ENCODE measurements around the gene FBXO24. TPM values are rescaled to one million over a fixed set of nuclear protein-coding genes. Genes with fewer than 3 reads are reported as not detected.

The FBXO24 gene
- total and polyA plus RNA-seq, 2 of the 8 experiments (the other 6 are each of a cell fraction or from before 2014, with no cell fraction given) = 0.35 to 0.57 TPM

DNA sequence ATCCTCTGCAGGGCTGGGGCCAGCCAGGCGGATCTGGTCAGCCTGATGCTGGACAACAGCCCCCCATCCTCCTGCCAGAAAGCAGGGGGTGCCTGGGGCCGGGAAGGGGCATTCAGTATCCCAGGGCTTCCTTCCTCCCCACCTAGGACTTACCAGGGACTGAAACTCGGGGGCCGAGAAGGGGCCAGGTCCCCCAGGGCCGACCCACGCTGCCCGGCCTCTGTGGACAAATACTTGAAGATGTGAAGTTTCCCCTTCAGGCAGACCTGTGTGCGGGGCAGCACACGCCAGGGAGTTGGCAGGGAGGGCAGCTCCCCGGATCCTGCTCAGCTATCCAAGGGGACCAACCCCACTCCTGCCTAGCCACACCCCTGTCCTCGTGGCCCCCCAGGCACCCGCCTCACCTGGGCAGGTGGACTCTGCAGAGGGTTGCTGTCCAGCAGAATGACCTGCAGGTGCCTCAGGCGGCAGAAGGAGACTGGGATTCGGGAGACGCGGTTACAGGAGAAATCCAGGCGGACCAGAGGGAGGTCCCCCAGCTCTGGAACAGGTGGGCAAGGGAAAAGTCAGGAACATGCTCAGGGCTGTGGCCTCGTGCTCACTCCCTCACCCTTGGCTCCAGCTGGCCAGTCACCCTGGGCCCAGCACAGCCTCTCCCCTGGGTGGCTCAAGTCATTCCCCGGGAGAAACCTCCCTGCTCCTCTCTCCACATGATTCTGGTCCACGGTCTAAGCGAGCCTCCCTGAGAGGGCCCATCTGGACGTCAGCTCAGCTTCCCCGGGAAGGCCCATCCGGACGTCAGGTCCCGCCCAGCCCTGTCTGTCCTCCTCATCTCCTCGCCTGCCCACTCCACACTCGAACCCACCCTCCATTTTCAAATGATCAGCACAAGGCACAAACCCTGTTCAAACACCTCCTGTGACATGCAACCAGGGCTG is 7.6 kb upstream of the FBXO24 start:
- H3K56ac ChIP-seq (replicated peaks; ENCODE audit: insufficient read length, low read depth, low read length) = no peak overlapping the region
- no peak overlapping the region for H2BK5ac ChIP-seq (ENCODE audit: low read depth, low read length)
- H3K4me1 ChIP-seq (replicated peaks in 1 of 4; ENCODE audit: control insufficient read depth in 3 of 4, insufficient read depth in 4 of 4, low read length in 3 of 4) = peaks cover 0 to 9% (median 3%) of the 10 kb centered on the region in 4 experiments; a peak in 6 of 7 replicates
- no peak overlapping the region for H2BK15ac ChIP-seq (ENCODE audit: low read length)
- H2AFZ ChIP-seq (ENCODE audit: low read length) = no peak overlapping the region
- no peak for DNase-seq (ENCODE audit: low read depth in 1 of 2, low spot score in 2 of 2)
- no peak overlapping the region for H2BK120ac ChIP-seq (replicated peaks; ENCODE audit: low read depth, low read length)
- H3K79me2 ChIP-seq (ENCODE audit: control insufficient read depth in 1 of 2, insufficient read depth in 2 of 2, low read length in 2 of 2) = peaks cover 0 to 4% of the 10 kb centered on the region in 2 experiments; a peak in 1 of 4 replicates
- no peak overlapping the region for H4K8ac ChIP-seq (ENCODE audit: extremely low read depth, insufficient read depth, low read length)
- H3K4ac ChIP-seq (replicated peaks; ENCODE audit: insufficient read length, low read depth, low read length) = no peak overlapping the region
- no peak overlapping the region for H2BK20ac ChIP-seq (ENCODE audit: low read length)
- POLR2A ChIA-PET (ENCODE audit: partially characterized antibody) = interaction anchor here (0.6 to 1.2 kb wide), 4 partner anchors 11 to 581 kb away, joined by 3 read pairs; no protein-coding TSS in a partner anchor
- peaks cover 2 to 19% of the 10 kb centered on the region in 2 experiments for H4K20me1 ChIP-seq (replicated peaks in 1 of 2; ENCODE audit: control insufficient read depth in 1 of 2, insufficient read depth in 2 of 2, low read length in 2 of 2)
- FAIRE-seq = no peak
- no peak overlapping the region for H3K23ac ChIP-seq (ENCODE audit: insufficient read length)
- no peak for TF ChIP-seq JUN (IDR thresholded peaks at IDR 0.05; ENCODE audit: low read depth, low read length)
- H4K91ac ChIP-seq (replicated peaks; ENCODE audit: insufficient read length, low read length) = no peak overlapping the region
- H3K4me3 ChIP-seq (ENCODE audit: extremely low read depth in 1 of 4, insufficient read depth in 2 of 4, low read depth in 3 of 4, low read length in 4 of 4) = no peak overlapping the region
- H3K14ac ChIP-seq (ENCODE audit: insufficient read length) = no peak overlapping the region
- peaks cover 15 to 41% (median 37%) of the 10 kb centered on the region in 4 experiments for H3K36me3 ChIP-seq (ENCODE audit: control insufficient read depth in 2 of 4, insufficient read depth in 4 of 4, low read length in 3 of 4)
- CTCF ChIA-PET (ENCODE audit: partially characterized antibody) = interaction anchor here (0.6 to 3.8 kb wide), 9 partner anchors 8 to 146 kb away, joined by 3 to 16 read pairs (median 5); partner anchors contain the start of genes FBXO24, LRCH4 and MOSPD3
- no peaks in the 10 kb centered on the region for H3K9me3 ChIP-seq (ENCODE audit: insufficient read depth in 2 of 2, low read depth in 1 of 2, low read length in 1 of 2)
- no peak overlapping the region for H2BK12ac ChIP-seq (ENCODE audit: low read depth, low read length)
- H3K9ac ChIP-seq (replicated peaks in 1 of 4; ENCODE audit: extremely low read depth in 1 of 4, low read depth in 3 of 4, low read length in 3 of 4) = no peak overlapping the region
- WGBS, 2 experiments (ENCODE audit: extremely low coverage in 1 of 2, insufficient coverage in 1 of 2, insufficient read length in 1 of 2, insufficient replicate concordance in 2 of 2, low coverage in 1 of 2, low lambda C conversion rate in 2 of 2, missing lambda C conversion rate in 1 of 2) = 92% methylated on average over 27 of the region's 28 CpGs; no CpG with 5 or more reads in 1 of the 2 experiments
- H3K4me2 ChIP-seq (ENCODE audit: insufficient read depth in 1 of 2, low read depth in 2 of 2, low read length in 2 of 2) = no peak overlapping the region
- peaks cover 0 to 2% (median 0%) of the 10 kb centered on the region in 4 experiments; a peak in 1 of 7 replicates for H3K27me3 ChIP-seq (replicated peaks in 1 of 4; ENCODE audit: control insufficient read depth in 3 of 4, extremely low read depth in 1 of 4, insufficient read depth in 3 of 4, low read length in 3 of 4)
- no peak overlapping the region for H3K18ac ChIP-seq (ENCODE audit: extremely low read depth, low read length)
- H2AK5ac ChIP-seq (ENCODE audit: low read depth, low read length) = no peak overlapping the region
- H4K5ac ChIP-seq (ENCODE audit: insufficient read length, low read depth, low read length) = no peak overlapping the region
- peaks cover 7% of the 10 kb centered on the region for H3K79me1 ChIP-seq (ENCODE audit: low read depth, low read length)
- H3K27ac ChIP-seq (ENCODE audit: low read depth, low read length) = no peak overlapping the region
- H3K23me2 ChIP-seq (ENCODE audit: low read depth, low read length) = peaks cover 7% of the 10 kb centered on the region

Data from H1 (cell line).